GM19452 (cell line): ENCODE data around the gene HHAT.

Source experiments
- ATAC-seq: cut with Tn5 transposase; IDR thresholded peaks from one replicate; pipeline ENCODE4 v1.9.1; 2021; ENCODE audit not compliant: unreplicated experiment

The HHAT gene

GRCh38 chr1:210588357-210588756, 259.7 kb downstream of the HHAT start:
- ATAC-seq = no peak

GRCh38 chr1:210588946-210589345, 260.2 kb downstream of the HHAT start:
- ATAC-seq = no peak

- ATAC-seq = no peak
Measured at GRCh38 chr1:210591214-210591613, 262.5 kb downstream of the HHAT start.

GRCh38 chr1:210594605-210595004, 265.9 kb downstream of the HHAT start:
- no peak for ATAC-seq

GRCh38 chr1:210596641-210597040, 267.9 kb downstream of the HHAT start:
- ATAC-seq = no peak

GRCh38 chr1:210597555-210598134, 268.9 kb downstream of the HHAT start:
- ATAC-seq = peak; percentile 76

GRCh38 chr1:210598135-210598652, 269.5 kb downstream of the HHAT start:
- ATAC-seq = no peak

- ATAC-seq = no peak
Measured at GRCh38 chr1:210600421-210601159, 271.9 kb downstream of the HHAT start.

GRCh38 chr1:210603123-210603522, 274.4 kb downstream of the HHAT start:
- ATAC-seq = no peak

- ATAC-seq = no peak
Measured at GRCh38 chr1:210605099-210605498, 276.4 kb downstream of the HHAT start.

- no peak for ATAC-seq
Measured at GRCh38 chr1:210607361-210607760, 278.7 kb downstream of the HHAT start.

GRCh38 chr1:210608767-210609166, 280.1 kb downstream of the HHAT start:
- no peak for ATAC-seq

- no peak for ATAC-seq
Measured at GRCh38 chr1:210616356-210616755, 287.7 kb downstream of the HHAT start.

- ATAC-seq = no peak
Measured at GRCh38 chr1:210617293-210617692, 288.6 kb downstream of the HHAT start.

- ATAC-seq = no peak
Measured at GRCh38 chr1:210618369-210618768, 289.7 kb downstream of the HHAT start.

GRCh38 chr1:210620867-210621488, 292.3 kb downstream of the HHAT start:
- no peak for ATAC-seq

- ATAC-seq = no peak
Measured at GRCh38 chr1:210621712-210622111, 293.0 kb downstream of the HHAT start.

GRCh38 chr1:210624722-210625121, 296.0 kb downstream of the HHAT start:
- ATAC-seq = no peak

- ATAC-seq = no peak
Measured at GRCh38 chr1:210625715-210626114, 297.0 kb downstream of the HHAT start.

GRCh38 chr1:210626341-210626740, 297.6 kb downstream of the HHAT start:
- ATAC-seq = no peak

- ATAC-seq = no peak
Measured at GRCh38 chr1:210627755-210628154, 299.1 kb downstream of the HHAT start.

- no peak for ATAC-seq
Measured at GRCh38 chr1:210629276-210629675, 300.6 kb downstream of the HHAT start.
